Neural cell (in vitro differentiated cells): ENCODE data around the gene GRID1. TPM values are rescaled to one million over a fixed set of nuclear protein-coding genes. Genes with fewer than 3 reads are reported as not detected.

Source experiments
- H2AFZ ChIP-seq: fragments of 200-600, 300-800 bp; sonication (generic), shearing (Covaris generic); 2 replicates; pipeline ENCODE4 v1.6.0; 2014; ENCODE audit warnings: low read depth, mild to moderate bottlenecking, antibody characterized with exemption, low read length, moderate library complexity
- H3F3A ChIP-seq: fragments of 200-600 bp; shearing (Covaris generic); 2 replicates; pipeline ENCODE4 v1.6.1; 2016; ENCODE audit warnings: mild to moderate bottlenecking, moderate library complexity, mixed read lengths, antibody characterized with exemption, low read length; ENCODE audit not compliant: insufficient read depth, poor library complexity, severe bottlenecking
- H3K27ac ChIP-seq: fragments of 200-600, 300-800 bp; sonication (generic), shearing (Covaris generic); 2 replicates; pipeline ENCODE4 v1.5.1; 2014; ENCODE audit warnings: mild to moderate bottlenecking, low read length, moderate library complexity
- H3K27me3 ChIP-seq: fragments of 300-800, 200-600 bp; sonication (generic), shearing (Covaris generic); 2 replicates; pipeline ENCODE4 v1.6.0; 2014; ENCODE audit warnings: mild to moderate bottlenecking, low read depth, low read length, moderate library complexity; ENCODE audit not compliant: insufficient read depth
- H3K36me3 ChIP-seq: fragments of 300-800, 200-600 bp; sonication (generic), shearing (Covaris generic); 2 replicates; pipeline ENCODE4 v1.5.1; 2014; ENCODE audit warnings: mild to moderate bottlenecking, antibody characterized with exemption, low read length, moderate library complexity; ENCODE audit not compliant: insufficient read depth
- H3K4me2 ChIP-seq: fragments of 300-800, 200-600 bp; sonication (generic), shearing (Covaris generic); 2 replicates; pipeline ENCODE4 v1.6.0; 2014; ENCODE audit warnings: mild to moderate bottlenecking, low read length
- H3K4me3 ChIP-seq: fragments of 300-800, 200-600 bp; sonication (generic), shearing (Covaris generic); 2 replicates; pipeline ENCODE4 v1.5.1; 2014; ENCODE audit warnings: mild to moderate bottlenecking, low read length, moderate library complexity
- H3K79me2 ChIP-seq: fragments of 200-600 bp; shearing (Covaris generic); replicated peaks from 2 replicates; pipeline ENCODE4 v1.6.0; 2014; ENCODE audit warnings: mild to moderate bottlenecking, low read length, moderate library complexity; ENCODE audit not compliant: insufficient read depth
- H3K9ac ChIP-seq: fragments of 300-800, 200-600 bp; sonication (generic), shearing (Covaris generic); 2 replicates; pipeline ENCODE4 v1.6.1; 2016; ENCODE audit warnings: mild to moderate bottlenecking, low read length, mixed read lengths
- H3K9me2 ChIP-seq: fragments of 200-600 bp; shearing (Covaris generic); 2 replicates; pipeline ENCODE4 v1.6.1; 2016; ENCODE audit warnings: mild to moderate bottlenecking, low read length, mixed read lengths; ENCODE audit not compliant: insufficient read depth
- H3K9me3 ChIP-seq: fragments of 200-600, 300-800 bp; sonication (generic), shearing (Covaris generic); 2 replicates; pipeline ENCODE4 v1.6.1; 2016; ENCODE audit warnings: mild to moderate bottlenecking, mixed run types, low read length, moderate library complexity, mixed read lengths
- H4K20me1 ChIP-seq: fragments of 200-600 bp; shearing (Covaris generic); 2 replicates; pipeline ENCODE4 v1.6.1; 2016; ENCODE audit warnings: mild to moderate bottlenecking, mixed run types; ENCODE audit not compliant: insufficient read depth
- EP300 ChIP-seq: fragments of 450-650 bp; conservative IDR thresholded peaks from 2 replicates; pipeline ENCODE4 v1.6.1; 2014; ENCODE audit warnings: antibody characterized with exemption, mild to moderate bottlenecking, moderate library complexity; ENCODE audit not compliant: poor library complexity, severe bottlenecking
- EZH2 ChIP-seq: fragments of 200-600, 300-800 bp; shearing (Covaris generic), sonication (generic); IDR thresholded peaks from 2 replicates; pipeline ENCODE4 v1.6.1; 2014; ENCODE audit warnings: antibody characterized with exemption, low read length, borderline replicate concordance, mild to moderate bottlenecking; ENCODE audit not compliant: insufficient read depth, poor library complexity, severe bottlenecking
- MXI1 ChIP-seq: fragments of 450-650 bp; conservative IDR thresholded peaks from 2 replicates; pipeline ENCODE4 v1.6.1; 2014; ENCODE audit warnings: antibody characterized with exemption, mild to moderate bottlenecking; ENCODE audit not compliant: poor library complexity, severe bottlenecking
- POLR2AphosphoS5 ChIP-seq: IDR thresholded peaks from 2 replicates; pipeline ENCODE4 v1.6.1; 2012
- RAD21 ChIP-seq: fragments of 450-650 bp; conservative IDR thresholded peaks from 2 replicates; pipeline ENCODE4 v1.6.1; 2014; ENCODE audit warnings: antibody characterized with exemption, mild to moderate bottlenecking, moderate library complexity
- SMC3 ChIP-seq: fragments of 450-650 bp; conservative IDR thresholded peaks from 2 replicates; pipeline ENCODE4 v1.6.1; 2014; ENCODE audit warnings: antibody characterized with exemption, mild to moderate bottlenecking, moderate library complexity; ENCODE audit not compliant: poor library complexity
- TAF1 ChIP-seq: IDR thresholded peaks from 2 replicates; pipeline ENCODE4 v1.6.1; 2012; ENCODE audit warnings: low read depth
- polyA plus RNA-seq: library from polyadenylated mRNA; depleted of rRNA; stranded (reverse); fragments of >200 nt; gene quantifications from 2 replicates; pipeline ENCODE4 v1.2.3, GENCODE V29; 2014
- TF ChIP-seq, protein P1 (sequence below): IDR thresholded peaks from 2 replicates; pipeline ENCODE4 v1.6.1; 2012; ENCODE audit warnings: borderline replicate concordance
- TF ChIP-seq, protein P2 (sequence below): fragments of 450-650 bp; IDR thresholded peaks from 2 replicates; pipeline ENCODE4 v1.5.1; 2014; ENCODE audit warnings: antibody characterized with exemption, mild to moderate bottlenecking, moderate library complexity; ENCODE audit not compliant: poor library complexity, severe bottlenecking

Gene GRID1
- polyA plus RNA-seq, 1 donor from 2014 or later: 7.3 TPM

DNA sequence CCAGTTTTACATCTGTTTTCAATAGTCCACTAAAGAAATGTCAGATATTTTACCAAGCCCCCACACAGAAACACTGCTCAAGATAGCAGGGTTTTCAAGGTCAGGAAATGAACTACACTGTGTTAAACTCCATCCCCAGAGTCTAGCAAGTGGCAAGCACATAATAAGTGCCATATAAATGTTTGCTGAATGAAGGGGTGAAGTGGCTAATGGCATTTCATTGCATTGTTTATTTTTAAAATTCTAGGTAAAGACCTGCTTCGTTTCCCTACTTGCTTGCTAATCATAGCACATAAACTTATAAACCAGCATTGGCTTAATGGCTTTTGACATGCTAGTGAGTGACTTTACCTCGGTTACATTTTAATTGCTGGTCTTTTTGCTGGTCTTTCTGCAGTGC is 322.6 kb downstream of the GRID1 start:
- Histone ChIP-seq H3K79me2 (no peaks in the 10 kb centered on the region), H3K4me2 (no peak overlapping the region), H3K9me2 (no peaks in the 10 kb centered on the region), H3K4me3 (no peak overlapping the region), H3K36me3 (no peaks in the 10 kb centered on the region), H3K27ac (no peak overlapping the region), H3K9ac (no peak overlapping the region), H3K9me3 (no peaks in the 10 kb centered on the region), H4K20me1 (no peaks in the 10 kb centered on the region), H3F3A (no peaks in the 10 kb centered on the region), H3K27me3 (no peaks in the 10 kb centered on the region), H2AFZ (no peak overlapping the region)
- TF ChIP-seq RAD21: no peak
- TF ChIP-seq, protein P1, sequence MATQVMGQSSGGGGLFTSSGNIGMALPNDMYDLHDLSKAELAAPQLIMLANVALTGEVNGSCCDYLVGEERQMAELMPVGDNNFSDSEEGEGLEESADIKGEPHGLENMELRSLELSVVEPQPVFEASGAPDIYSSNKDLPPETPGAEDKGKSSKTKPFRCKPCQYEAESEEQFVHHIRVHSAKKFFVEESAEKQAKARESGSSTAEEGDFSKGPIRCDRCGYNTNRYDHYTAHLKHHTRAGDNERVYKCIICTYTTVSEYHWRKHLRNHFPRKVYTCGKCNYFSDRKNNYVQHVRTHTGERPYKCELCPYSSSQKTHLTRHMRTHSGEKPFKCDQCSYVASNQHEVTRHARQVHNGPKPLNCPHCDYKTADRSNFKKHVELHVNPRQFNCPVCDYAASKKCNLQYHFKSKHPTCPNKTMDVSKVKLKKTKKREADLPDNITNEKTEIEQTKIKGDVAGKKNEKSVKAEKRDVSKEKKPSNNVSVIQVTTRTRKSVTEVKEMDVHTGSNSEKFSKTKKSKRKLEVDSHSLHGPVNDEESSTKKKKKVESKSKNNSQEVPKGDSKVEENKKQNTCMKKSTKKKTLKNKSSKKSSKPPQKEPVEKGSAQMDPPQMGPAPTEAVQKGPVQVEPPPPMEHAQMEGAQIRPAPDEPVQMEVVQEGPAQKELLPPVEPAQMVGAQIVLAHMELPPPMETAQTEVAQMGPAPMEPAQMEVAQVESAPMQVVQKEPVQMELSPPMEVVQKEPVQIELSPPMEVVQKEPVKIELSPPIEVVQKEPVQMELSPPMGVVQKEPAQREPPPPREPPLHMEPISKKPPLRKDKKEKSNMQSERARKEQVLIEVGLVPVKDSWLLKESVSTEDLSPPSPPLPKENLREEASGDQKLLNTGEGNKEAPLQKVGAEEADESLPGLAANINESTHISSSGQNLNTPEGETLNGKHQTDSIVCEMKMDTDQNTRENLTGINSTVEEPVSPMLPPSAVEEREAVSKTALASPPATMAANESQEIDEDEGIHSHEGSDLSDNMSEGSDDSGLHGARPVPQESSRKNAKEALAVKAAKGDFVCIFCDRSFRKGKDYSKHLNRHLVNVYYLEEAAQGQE: no peak
- TF ChIP-seq, protein P2, sequence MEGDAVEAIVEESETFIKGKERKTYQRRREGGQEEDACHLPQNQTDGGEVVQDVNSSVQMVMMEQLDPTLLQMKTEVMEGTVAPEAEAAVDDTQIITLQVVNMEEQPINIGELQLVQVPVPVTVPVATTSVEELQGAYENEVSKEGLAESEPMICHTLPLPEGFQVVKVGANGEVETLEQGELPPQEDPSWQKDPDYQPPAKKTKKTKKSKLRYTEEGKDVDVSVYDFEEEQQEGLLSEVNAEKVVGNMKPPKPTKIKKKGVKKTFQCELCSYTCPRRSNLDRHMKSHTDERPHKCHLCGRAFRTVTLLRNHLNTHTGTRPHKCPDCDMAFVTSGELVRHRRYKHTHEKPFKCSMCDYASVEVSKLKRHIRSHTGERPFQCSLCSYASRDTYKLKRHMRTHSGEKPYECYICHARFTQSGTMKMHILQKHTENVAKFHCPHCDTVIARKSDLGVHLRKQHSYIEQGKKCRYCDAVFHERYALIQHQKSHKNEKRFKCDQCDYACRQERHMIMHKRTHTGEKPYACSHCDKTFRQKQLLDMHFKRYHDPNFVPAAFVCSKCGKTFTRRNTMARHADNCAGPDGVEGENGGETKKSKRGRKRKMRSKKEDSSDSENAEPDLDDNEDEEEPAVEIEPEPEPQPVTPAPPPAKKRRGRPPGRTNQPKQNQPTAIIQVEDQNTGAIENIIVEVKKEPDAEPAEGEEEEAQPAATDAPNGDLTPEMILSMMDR: no peak
- TF ChIP-seq EP300: no peak
- TF ChIP-seq SMC3: no peak
- no peak for TF ChIP-seq POLR2AphosphoS5

DNA sequence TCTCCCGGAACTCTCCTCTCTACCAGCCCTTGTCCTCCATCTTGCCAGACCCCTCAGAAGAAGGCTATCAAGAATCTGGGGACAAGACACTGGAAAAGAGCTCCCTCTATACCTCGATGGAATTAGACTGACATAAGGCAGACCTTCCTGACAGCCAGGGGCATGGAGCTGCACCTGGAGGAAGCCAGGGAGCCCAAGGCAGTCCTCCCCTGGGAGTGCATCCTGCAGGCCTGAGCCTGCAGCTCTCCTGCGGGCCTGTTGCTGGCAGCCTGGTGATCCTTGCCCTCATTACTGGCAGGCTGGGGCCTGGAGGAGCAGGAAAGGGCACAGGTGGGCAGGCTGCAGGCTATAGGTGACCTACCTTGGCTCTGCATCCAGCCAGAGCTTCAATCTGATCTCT is 323.4 kb downstream of the GRID1 start:
- no peaks in the 10 kb centered on the region for H3K27me3 ChIP-seq
- TF ChIP-seq, protein P1: no peak
- TF ChIP-seq SMC3: no peak
- TF ChIP-seq, protein P2: no peak
- TF ChIP-seq RAD21: no peak
- no peak for TF ChIP-seq TAF1
- TF ChIP-seq EZH2: no peak
- no peak for TF ChIP-seq EP300
- no peak for TF ChIP-seq MXI1
- no peak for TF ChIP-seq POLR2AphosphoS5
- H4K20me1 ChIP-seq: no peaks in the 10 kb centered on the region
- no peak overlapping the region for H3K4me3 ChIP-seq
- no peak overlapping the region for H3K9ac ChIP-seq
- H3K9me3 ChIP-seq: no peaks in the 10 kb centered on the region
- H3K36me3 ChIP-seq: no peaks in the 10 kb centered on the region
- no peak overlapping the region for H2AFZ ChIP-seq
- H3K79me2 ChIP-seq: no peaks in the 10 kb centered on the region
- no peaks in the 10 kb centered on the region for H3K9me2 ChIP-seq
- H3K27ac ChIP-seq: no peak overlapping the region
- H3F3A ChIP-seq: no peaks in the 10 kb centered on the region
- H3K4me2 ChIP-seq: no peak overlapping the region
